RPMI7951 (cell line): ENCODE results near the gene SRCIN1. TPM values are rescaled to one million over a fixed set of nuclear protein-coding genes. Genes with fewer than 3 reads are reported as not detected.
"Not testable (repeated sequence)": the region's sequence is repeated elsewhere in the genome, so short reads cannot be mapped to it uniquely, and the experiment has no call there.

Source experiments
- DNase-seq: peaks from one replicate; pipeline ENCODE4 v3.0.0-alpha.2; 2012; ENCODE audit warnings: low read depth
- total RNA-seq: library from RNA; depleted of rRNA; stranded (reverse); fragments of >200 nt; shearing (Covaris generic); gene quantifications from 2 replicates; pipeline ENCODE4 v1.2.3, GENCODE V29; 2014; rRNA removed

Gene SRCIN1
- total RNA-seq, 1 experiment from 2014 or later: not detected

DNA sequence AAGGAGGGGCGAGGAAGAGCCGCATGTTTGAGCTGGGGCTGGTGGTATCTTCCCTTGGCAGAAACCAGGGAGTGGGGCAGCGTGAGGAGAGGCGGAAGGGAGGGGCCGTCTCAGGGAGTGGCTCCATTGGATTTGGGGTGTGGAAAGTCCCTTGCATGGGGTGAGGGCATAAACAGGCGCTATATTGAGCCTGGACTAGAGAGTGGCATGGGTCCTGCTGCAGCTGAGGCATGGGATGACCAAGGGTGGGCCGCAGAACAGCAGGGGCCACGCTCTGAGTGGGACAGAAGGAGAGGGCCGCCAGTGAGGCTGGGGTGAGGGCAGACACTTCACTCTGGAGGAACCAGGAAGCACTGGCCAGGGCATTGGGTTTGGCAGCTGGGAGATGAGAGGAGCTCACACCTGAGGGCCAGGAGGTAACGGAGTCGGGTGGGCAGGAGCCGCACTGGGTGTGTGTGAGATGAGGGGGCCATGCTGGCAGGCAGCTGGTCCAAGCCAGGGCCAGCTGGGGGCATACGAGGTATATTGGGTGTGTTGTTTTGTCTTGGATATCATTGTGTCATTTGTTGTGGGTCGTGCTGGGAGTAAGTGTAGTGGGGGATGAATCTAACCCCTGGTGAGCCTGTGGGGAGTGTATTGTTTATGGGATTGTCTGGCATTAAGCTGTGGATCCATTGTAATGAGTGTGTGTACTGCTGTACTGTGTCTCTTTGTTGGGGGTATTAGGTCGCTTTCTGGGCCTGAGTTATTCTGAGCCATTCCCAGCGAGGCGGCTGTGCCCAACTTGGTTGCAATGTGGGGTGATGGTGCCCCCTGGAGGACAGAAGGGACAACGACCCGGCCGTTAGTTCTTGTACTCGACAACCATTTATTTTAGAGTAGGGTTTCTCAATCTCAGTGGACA is 121.3 kb downstream of the SRCIN1 start:
- peak; percentile 47 for DNase-seq

DNA sequence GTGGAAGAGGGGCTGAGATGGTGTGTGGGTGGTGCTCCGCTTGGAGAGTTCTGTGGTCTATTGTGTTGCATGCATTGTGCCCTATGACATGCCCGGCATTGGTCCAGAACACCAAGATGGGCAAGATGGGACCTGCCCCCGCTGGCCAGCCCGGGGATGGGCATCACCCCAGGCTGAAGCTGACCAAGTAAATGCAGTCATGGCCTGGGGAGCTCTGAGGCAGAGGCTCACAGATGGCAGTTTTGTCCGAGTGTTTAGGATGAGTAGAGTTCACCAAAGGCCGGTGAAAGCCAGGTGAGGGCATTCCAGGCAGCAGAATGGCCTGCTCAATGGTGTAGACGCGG is 123.1 kb downstream of the SRCIN1 start:
- DNase-seq: not testable (repeated sequence)

GRCh38 chr17:38482039-38482699 is 123.6 kb downstream of the SRCIN1 start:
- DNase-seq: not testable (repeated sequence)

Other genes starting within 250 kb of the SRCIN1 start
- gene ARHGAP23, start 177.5 kb downstream of the SRCIN1 start, total RNA-seq: 4.6 and 6.3 TPM in 2 replicates
- gene EPOP, start 69.0 kb upstream of the SRCIN1 start, total RNA-seq: 1.7 and 1.8 TPM in 2 replicates
- gene MLLT6, start 99.3 kb upstream of the SRCIN1 start, total RNA-seq: 9.3 and 13.9 TPM in 2 replicates
- 6.0 and 6.9 TPM in 2 replicates for gene CISD3, start 124.4 kb upstream of the SRCIN1 start, total RNA-seq
- gene PCGF2, start 142.4 kb upstream of the SRCIN1 start, total RNA-seq: 3.8 and 7.6 TPM in 2 replicates
- gene PSMB3, start 146.8 kb upstream of the SRCIN1 start, total RNA-seq: 468 and 479 TPM in 2 replicates
- gene PIP4K2B, start 193.6 kb upstream of the SRCIN1 start, total RNA-seq: 28.8 and 29.6 TPM in 2 replicates
- 7.2 and 7.6 TPM in 2 replicates for gene CWC25, start 219.4 kb upstream of the SRCIN1 start, total RNA-seq
- gene RPL23, start 247.8 kb upstream of the SRCIN1 start, total RNA-seq: 1,124 and 1,333 TPM in 2 replicates